ENCODE results near the gene CYTH4.
"Not testable (repeated sequence)": the region's sequence is repeated elsewhere in the genome, so short reads cannot be mapped to it uniquely, and the experiment has no call there.

CYTH4 gene

GRCh38 chr22:37328538-37329237 lies 46.4 kb downstream of the CYTH4 start:
- not testable (repeated sequence) for DNase-seq (ENCODE audit: low spot score); FAIRE-seq

DNA sequence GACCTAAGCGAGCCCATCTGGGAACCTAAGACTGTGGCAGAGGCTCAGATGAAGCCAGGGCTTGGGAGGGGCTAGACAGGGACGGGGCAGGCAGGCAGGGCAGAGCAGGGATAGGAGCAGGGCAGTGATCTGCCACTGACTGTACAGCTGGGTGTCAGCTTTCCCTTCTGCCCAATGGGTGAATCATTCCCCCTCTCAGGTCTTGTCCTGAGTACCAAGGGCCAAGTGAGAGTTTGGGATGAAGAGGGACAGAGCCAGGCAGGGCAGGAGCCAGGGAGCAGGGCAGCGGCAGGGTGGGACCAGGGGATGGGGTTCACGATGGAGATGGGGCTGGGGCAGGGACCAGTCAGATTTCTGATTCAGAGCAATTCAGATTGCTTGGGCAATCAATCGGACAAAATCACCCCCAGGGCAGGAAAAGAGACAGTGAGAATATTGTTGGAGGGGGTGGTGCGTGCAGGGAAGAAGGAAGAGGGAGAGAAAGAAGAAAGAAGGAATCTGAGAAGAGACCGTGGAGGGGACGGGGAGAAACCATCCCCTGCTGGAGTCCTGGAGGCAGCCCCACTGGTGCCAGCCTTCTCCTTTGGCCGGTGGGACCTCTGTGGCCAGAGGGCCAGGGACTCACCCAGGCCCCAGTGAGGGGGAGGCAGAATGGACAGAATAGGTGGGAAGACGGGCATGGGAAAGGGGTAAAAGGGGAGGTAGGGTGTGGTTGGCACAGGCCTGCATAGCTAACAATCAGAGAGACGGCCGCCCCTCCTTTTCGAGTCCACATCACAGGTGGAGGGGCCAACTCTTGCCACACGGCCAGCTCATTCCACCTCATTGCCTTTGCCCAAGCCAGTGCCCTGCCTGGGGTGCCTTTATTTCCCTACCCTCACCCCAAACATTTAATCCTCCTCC lies 47.2 kb downstream of the CYTH4 start:
- DNase-seq (ENCODE audit: low spot score) (peak; percentile 44), FAIRE-seq (no peak)

DNA sequence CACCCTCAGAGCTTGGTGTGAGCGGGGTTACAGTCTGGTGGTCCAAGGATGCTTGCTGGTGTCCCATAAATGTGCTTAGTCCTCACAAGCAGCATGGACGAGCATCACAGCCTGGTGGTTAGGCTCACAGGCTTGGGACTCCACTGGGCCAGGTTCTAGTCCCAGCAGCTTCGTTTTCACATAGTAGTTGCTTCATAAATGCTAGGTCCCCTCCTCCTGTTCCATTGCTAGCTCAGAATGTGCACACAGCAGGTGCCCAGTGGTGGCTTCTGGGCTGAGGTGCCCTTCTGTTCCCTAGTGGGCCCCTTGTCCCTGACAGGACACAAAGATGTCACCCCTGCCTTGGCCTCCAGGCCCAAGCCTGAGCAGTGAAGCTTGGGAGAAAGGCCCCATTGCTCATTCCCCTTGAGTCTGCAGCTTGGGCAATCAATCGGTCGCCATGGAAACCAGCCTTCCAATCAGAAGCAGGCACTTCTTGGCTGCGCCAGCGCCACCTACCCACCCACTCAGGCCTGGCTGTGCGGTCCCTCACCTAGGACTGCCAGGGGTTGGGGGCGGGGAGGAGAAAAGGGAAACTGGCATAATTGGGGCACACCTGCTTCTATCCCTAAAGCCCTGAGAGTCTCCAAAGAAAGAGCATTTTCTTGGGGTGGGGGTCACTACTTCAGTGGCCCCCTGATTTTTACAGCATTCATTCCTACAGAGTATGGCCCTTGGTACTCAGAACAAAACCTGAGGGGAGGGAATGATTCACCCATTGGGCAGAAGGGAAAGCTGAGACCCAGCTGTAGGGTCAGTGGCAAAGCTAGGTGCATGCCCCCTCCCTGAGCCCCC lies 48.1 kb downstream of the CYTH4 start:
- no peak for FAIRE-seq

GRCh38 chr22:37331034-37331428 lies 48.7 kb downstream of the CYTH4 start:
- FAIRE-seq (peak; percentile 50), DNase-seq (ENCODE audit: low spot score) (no peak)

More for the DNA sequence above, 48.1 kb downstream of the CYTH4 start:
- peak; percentile 75 for DNase-seq (ENCODE audit: low spot score)

DNA sequence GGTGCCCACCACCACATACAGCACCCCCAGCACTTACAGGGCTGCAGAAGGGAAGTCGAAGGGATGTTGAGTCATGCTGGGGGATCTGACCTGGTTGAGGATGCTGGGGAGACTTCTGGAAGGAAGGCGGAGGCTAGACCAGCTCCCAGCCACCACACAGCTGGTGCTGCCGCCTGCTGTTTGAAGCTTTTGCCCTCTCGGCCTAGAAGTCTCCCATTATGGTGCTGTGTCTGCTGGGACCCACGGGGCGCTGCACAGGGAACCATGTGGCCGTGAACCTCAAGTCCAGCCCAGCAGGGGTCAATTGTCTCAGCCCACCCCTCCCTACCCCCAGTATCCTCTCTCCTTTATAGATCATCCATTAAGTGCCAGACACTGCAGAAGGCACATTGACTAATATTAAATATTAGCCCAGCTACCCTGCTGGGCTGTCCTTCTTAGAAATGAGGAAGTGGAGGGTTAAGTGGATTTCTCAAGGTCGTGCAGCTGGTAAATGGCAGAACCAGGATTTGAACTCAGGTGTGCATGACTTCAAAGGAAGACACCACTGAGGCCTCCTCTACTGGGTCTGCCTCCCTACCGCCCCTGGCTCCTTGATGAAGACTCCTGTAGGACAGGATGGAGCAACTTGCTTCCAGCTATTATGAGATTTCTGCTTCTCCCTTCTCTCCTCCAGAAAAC lies 49.7 kb downstream of the CYTH4 start:
- FAIRE-seq (peak; percentile 81), DNase-seq (ENCODE audit: low spot score) (peak; percentile 68)

- DNase-seq (ENCODE audit: low spot score): no peak
- FAIRE-seq: no peak
Measured at GRCh38 chr22:37333724-37334460, 51.6 kb downstream of the CYTH4 start.

DNA sequence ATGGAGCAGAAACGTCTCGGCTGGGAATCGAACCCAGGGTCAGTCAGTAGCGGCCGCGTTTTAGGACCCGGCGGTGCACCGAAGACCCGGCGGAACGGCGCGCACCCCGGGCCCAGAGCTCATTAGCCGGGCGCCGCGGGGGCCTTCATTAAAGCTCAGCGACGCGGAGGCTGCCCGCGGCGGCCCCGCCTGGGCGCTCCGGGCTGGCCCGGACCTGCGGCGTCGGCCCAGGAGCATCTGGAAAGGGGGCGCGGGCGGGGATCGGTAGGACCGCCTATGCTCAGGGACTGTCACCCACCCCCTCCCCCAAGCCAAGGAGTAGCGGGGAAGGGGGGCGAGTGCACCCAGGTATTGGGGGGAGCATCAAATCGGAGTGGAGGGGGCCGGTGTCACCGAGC lies 52.2 kb downstream of the CYTH4 start:
- FAIRE-seq (no peak), DNase-seq (ENCODE audit: low spot score) (no peak)

DNA sequence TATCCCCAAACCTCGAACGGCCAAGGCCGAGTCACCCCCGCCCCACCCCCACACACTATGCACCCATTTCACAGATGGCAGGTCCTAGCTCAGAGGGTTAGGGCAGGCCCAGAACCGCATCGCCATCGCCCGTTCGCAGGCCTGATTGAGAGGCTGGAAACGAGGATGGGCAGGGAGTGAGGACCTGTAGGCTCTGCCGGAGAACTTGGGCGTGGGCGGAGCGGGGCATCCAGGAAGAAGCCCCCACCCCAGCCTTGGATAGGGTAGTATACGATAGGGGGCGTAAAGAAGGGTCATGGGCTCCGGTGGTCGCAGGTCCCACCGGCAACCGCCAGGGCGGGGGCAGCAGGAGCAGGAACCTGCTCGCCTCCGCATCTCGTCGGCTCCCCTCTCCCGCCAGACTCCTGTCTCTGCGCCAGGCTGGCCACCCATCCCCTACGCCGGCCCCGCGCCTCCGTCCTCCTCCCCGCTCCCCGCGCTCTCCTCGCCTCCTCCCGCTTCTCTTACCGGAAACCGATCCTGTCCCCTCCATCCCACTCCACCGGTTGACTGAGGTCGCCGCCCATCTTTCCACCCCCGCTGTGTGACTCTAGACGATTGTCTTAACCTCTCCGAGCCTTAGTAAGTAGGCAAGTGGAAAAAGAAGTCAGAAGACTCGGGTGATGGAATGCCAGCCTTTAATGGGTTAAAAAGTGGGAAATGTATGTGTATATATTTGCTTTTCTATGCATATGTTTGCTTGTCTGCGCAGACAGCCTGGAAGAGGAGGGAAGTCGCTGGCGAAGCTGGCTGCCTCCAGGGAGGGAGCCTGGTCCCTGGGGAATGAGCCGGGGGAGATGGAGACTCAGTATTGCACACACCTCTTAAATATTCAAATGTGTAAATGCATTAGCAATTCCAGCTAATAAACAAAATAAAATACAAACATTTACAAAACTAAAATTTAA lies 52.8 kb downstream of the CYTH4 start:
- DNase-seq (ENCODE audit: low spot score): no peak

DNA sequence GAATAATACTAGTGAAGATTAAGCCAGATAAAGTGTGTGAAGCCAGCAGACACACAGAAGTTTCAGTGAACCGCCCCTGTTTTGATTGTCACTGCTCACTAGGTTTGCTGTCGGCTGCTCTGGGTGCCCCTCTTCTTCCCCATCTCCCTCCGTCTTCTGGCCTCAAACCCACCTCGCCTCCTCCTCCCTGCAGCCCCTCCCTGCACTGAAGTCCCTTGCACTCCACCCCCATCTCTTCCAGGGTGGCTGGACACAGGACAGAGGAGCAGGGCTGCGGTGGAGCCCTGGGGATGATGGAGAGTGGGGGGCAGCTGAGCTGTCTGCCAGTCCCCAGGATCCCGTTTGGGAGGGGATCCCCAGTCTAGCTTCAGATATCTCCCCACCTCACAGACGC lies 53.5 kb downstream of the CYTH4 start:
- no peak for DNase-seq (ENCODE audit: low spot score)
- FAIRE-seq: no peak

More for the DNA sequence above, 52.8 kb downstream of the CYTH4 start:
- no peak for FAIRE-seq

- DNase-seq (ENCODE audit: low spot score): no peak
- FAIRE-seq: no peak
Measured at GRCh38 chr22:37336579-37336978, 54.3 kb downstream of the CYTH4 start.

- FAIRE-seq: peak; percentile 77
- peak; percentile 54 for DNase-seq (ENCODE audit: low spot score)
Measured at GRCh38 chr22:37337204-37337943, 55.1 kb downstream of the CYTH4 start.

GRCh38 chr22:37338539-37339246 lies 56.4 kb downstream of the CYTH4 start:
- FAIRE-seq: no peak
- DNase-seq (ENCODE audit: low spot score): no peak

DNA sequence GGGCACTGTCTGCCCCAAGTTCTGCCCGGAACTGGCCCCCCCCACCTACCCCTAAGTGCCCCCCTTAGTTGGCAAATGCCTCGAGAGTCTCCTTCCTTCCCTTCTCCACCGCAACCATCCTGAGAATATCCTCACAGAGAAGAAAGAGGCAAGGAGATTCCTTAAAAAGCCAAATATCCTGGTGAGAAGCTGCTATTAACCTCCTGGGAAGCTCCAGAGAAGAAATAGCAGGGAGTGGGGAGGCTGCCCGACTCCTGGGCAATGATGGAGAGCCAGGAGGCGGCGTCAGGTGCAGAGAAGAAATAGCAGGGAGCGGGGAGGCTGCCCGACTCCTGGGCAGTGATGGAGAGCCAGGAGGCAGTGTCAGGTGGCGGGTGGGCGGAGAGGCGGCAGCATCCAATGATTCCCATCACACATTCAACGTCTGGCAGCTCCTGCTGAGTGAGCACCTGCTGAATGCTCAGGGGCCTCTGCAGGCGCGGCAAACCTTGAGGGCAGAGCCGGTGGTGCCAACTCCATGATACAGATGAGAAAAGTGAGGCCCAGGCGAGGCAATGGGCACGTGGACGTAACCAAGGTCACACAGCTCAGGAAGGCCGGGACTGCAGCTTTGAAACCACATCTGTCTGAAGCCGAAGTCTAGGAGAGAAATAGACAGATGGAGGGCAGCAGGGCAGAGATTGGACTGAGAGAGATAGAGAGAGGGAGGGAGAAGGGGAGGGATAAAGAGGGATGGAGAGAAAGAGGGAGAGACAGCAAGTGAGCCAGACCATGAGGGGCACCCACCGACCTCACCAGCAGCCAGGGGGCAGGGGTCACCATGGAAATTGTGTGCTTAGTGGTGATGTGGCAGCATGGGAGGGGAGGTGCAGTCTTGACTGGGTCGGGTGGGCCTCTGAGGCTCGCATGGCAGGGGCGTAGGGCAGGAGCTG lies 58.3 kb downstream of the CYTH4 start:
- FAIRE-seq (no peak), DNase-seq (ENCODE audit: low spot score) (no peak)

DNA sequence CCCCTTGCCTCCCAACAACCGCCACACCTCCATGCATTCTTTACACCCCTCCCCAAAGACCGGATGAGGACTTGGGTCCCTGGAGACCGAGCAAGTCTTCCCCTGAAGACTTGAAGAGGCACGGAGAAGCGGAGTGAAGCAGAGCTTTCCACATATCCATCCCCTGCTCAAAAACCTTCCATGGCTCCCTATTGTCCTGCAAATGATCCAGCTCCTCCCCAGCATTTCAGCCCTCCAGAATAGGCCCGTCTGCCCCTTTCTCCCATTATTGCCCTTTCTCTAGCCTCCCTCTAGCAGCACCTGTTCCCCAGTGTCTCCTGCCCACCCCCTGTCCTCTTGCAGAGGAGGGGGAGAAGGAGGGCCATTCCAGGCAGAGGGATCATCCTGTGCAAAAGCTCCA lies 59.8 kb downstream of the CYTH4 start:
- FAIRE-seq: no peak
- DNase-seq (ENCODE audit: low spot score): no peak

DNA sequence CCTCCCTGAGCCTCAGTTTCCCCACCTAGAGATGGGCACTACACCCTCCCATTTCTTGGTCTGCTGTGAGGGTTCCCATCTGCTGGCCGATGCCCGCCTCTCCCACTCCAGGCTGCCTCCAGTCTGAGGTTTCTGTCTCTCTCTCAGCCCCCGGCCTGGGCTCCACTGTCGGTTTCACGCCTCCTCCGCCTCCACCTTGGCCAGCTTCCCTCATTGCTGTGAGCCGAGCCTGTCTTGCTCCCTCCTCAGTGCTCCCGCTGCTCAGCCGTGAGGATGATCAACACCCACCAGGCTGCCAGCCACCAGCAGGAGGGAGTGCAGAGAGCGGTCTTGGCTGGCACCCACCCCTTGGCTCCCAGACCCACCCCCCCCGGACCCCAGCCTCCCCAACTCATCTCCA lies 61.0 kb downstream of the CYTH4 start:
- DNase-seq (ENCODE audit: low spot score) (no peak), FAIRE-seq (no peak)

DNA sequence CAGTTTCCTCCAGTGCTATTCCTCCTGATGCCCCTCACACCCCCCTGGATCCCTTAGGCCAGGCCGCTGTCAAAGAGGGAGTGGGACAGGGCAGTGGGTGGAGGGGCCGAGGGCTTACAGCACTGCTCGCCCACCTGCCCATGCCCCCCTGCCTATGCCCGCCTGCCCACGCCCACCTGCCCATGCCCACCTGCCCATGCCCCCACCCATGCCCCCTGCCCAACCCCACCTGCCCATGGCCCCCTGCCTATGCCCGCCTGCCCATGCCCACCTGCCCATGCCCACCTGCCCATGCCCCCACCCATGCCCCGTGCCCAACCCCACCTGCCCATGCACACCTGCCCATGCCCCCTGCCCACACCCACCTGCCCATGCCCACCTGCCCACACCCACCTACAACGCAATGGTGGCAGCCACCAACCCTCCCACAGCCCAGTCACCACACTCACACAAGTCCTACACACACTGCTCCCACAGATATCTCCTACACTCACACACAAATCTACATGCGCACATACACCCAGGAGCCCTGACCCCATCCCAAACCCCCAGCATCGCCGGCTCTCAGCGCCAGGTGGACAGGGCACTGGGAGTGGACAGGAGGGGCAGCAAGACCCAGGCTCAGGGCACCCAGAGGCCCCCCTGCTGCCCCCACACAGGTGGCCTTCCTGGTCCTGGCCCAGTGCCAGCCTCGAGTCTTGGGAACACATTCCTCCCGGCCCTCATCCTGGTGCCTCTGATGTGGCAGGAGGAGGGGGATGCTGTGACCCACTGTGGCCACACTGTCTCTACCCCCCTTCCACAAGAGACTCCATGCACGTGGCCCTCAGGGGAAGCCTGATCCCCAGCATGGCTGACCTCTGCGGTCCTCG lies 61.8 kb downstream of the CYTH4 start:
- DNase-seq (ENCODE audit: low spot score) (no peak), FAIRE-seq (no peak)
